GM23248 (cell line): ENCODE data around the gene NDUFB10.

Experiments used
- EZH2 ChIP-seq: fragments of 200-600 bp; sonication (generic); IDR thresholded peaks from 2 replicates; pipeline ENCODE4 v1.6.1; 2018; ENCODE audit warnings: antibody characterized with exemption, mild to moderate bottlenecking; ENCODE audit not compliant: insufficient read depth, poor library complexity, severe bottlenecking
- EZH2phosphoT487 ChIP-seq: fragments of 200-600 bp; sonication (generic); IDR thresholded peaks from 2 replicates; pipeline ENCODE4 v1.6.1; 2018; ENCODE audit warnings: antibody characterized with exemption, moderate library complexity, mild to moderate bottlenecking, low read depth; ENCODE audit not compliant: insufficient read depth

- no peak for TF ChIP-seq EZH2phosphoT487
- TF ChIP-seq EZH2, result peak; percentile 12
Measured at GRCh38 chr16:1918351-1919326, 40.7 kb upstream of the NDUFB10 start, which contains the start of gene HS3ST6.
